HCT116 (cell line): ENCODE measurements around the gene ACD.

Experiments used
- POLR2A ChIP-seq: IDR thresholded peaks from 2 replicates; pipeline ENCODE4 v1.7.0; 2011; ENCODE audit warnings: borderline replicate concordance; ENCODE audit not compliant: insufficient read depth, insufficient read length; ENCODE audit errors: extremely low read depth
- REST ChIP-seq: IDR thresholded peaks from 2 replicates; pipeline ENCODE4 v1.6.1; 2012; ENCODE audit warnings: low read depth
- SP1 ChIP-seq: IDR thresholded peaks from 2 replicates; pipeline ENCODE4 v1.6.1; 2012; ENCODE audit warnings: low read depth

- TF ChIP-seq REST (no peak), POLR2A (no peak), SP1 (no peak)
Measured at GRCh38 chr16:67648764-67649407, 11.2 kb downstream of the ACD start.
